HG03280 (cell line): Measurements from ENCODE around the gene MRGPRX1.
"Not testable (repeated sequence)": the region's sequence is repeated elsewhere in the genome, so short reads cannot be mapped to it uniquely, and the experiment has no call there.

ENCODE experiments used
- ATAC-seq: cut with Tn5 transposase; IDR thresholded peaks from one replicate; pipeline ENCODE4 v1.9.1; 2021; ENCODE audit warnings: mild to moderate bottlenecking, moderate library complexity; ENCODE audit not compliant: unreplicated experiment

MRGPRX1 gene

GRCh38 chr11:18939314-18939713, at the start of gene MRGPRX1:
MRGPRX1 (minus strand) TSS chr11:18939414; CDS start chr11:18934784, 4,630 bp downstream.
- no peak for ATAC-seq

- ATAC-seq, result no peak
Observed at GRCh38 chr11:18987454-18988231, 48.4 kb upstream of the MRGPRX1 start.

- no peak for ATAC-seq
Observed at GRCh38 chr11:18986744-18987143, 47.5 kb upstream of the MRGPRX1 start.

GRCh38 chr11:18981897-18982296, 42.7 kb upstream of the MRGPRX1 start:
- no peak for ATAC-seq

- no peak for ATAC-seq
Observed at GRCh38 chr11:18974192-18974591, 35.0 kb upstream of the MRGPRX1 start.

GRCh38 chr11:18972336-18972735, 33.1 kb upstream of the MRGPRX1 start:
- ATAC-seq, result no peak

GRCh38 chr11:18969720-18970119, 30.5 kb upstream of the MRGPRX1 start:
- no peak for ATAC-seq

GRCh38 chr11:18958221-18958910, 19.2 kb upstream of the MRGPRX1 start:
- no peak for ATAC-seq

- ATAC-seq, result no peak
Observed at GRCh38 chr11:18956630-18957029, 17.4 kb upstream of the MRGPRX1 start.

GRCh38 chr11:18936002-18936673, 3.1 kb downstream of the MRGPRX1 start:
- no peak for ATAC-seq

GRCh38 chr11:18934195-18934814, 4.9 kb downstream of the MRGPRX1 start:
- ATAC-seq, result no peak

- no peak for ATAC-seq
Observed at GRCh38 chr11:18927550-18928322, 11.5 kb downstream of the MRGPRX1 start.

- ATAC-seq, result not testable (repeated sequence)
Observed at GRCh38 chr11:18925426-18925825, 13.8 kb downstream of the MRGPRX1 start.

GRCh38 chr11:18912883-18913282, 26.3 kb downstream of the MRGPRX1 start:
- ATAC-seq, result no peak

GRCh38 chr11:18907391-18907790, 31.8 kb downstream of the MRGPRX1 start:
- ATAC-seq, result no peak

GRCh38 chr11:18900637-18901036, 38.6 kb downstream of the MRGPRX1 start:
- ATAC-seq, result not testable (repeated sequence)

- ATAC-seq, result not testable (repeated sequence)
Observed at GRCh38 chr11:18900151-18900611, 39.0 kb downstream of the MRGPRX1 start.

GRCh38 chr11:18891712-18892111, 47.5 kb downstream of the MRGPRX1 start:
- not testable (repeated sequence) for ATAC-seq

- no peak for ATAC-seq
Observed at GRCh38 chr11:18890615-18891014, 48.6 kb downstream of the MRGPRX1 start.
